Heart right ventricle (tissue), 16 donors: ENCODE measurements around the gene CEP131. TPM values are rescaled to one million over a fixed set of nuclear protein-coding genes. Genes with fewer than 3 reads are reported as not detected.

ENCODE experiments used
- ATAC-seq, 8 donors: fragments of 200-7000 bp; cut with Tn5 transposase; one replicate each; pipeline ENCODE4 v1.9.1; 2020; ENCODE audit warnings: mild to moderate bottlenecking in 8 of 8, moderate library complexity in 8 of 8, moderate number of reproducible peaks in 1 of 8
- DNase-seq, 2 donors: peaks; one replicate each; pipeline ENCODE4 v3.0.0-alpha.2; 2020
- H3K27ac ChIP-seq, 10 donors: fragments of 200-600 bp; sonication (generic) in 2 of 10; one replicate each; pipeline versions ENCODE4 v1.5.0 to v1.8.0; 2020 to 2022; ENCODE audit warnings: mild to moderate bottlenecking in 3 of 10
- H3K27me3 ChIP-seq, 7 donors: fragments of 200-600 bp; one replicate each; pipeline ENCODE4 v1.8.0; 2021 to 2022; ENCODE audit warnings: mild to moderate bottlenecking in 2 of 7
- H3K36me3 ChIP-seq, 9 donors: fragments of 200-600 bp; sonication (generic) in 1 of 9; one replicate each; pipeline versions ENCODE4 v1.5.0 to v1.8.0; 2020 to 2022; ENCODE audit warnings: mild to moderate bottlenecking in 2 of 9
- H3K4me1 ChIP-seq, 9 donors: fragments of 200-600 bp; sonication (generic) in 1 of 9; one replicate each; pipeline versions ENCODE4 v1.5.0 to v1.8.0; 2020 to 2022; ENCODE audit warnings: mild to moderate bottlenecking in 4 of 9
- H3K4me3 ChIP-seq, 10 donors: fragments of 200-600 bp; sonication (generic) in 2 of 10; one replicate each; pipeline versions ENCODE4 v1.5.0 to v1.8.0; 2020 to 2022; ENCODE audit warnings: mild to moderate bottlenecking in 7 of 10, moderate library complexity in 2 of 10
- H3K9me3 ChIP-seq, 11 donors: fragments of 200-600 bp in 10 of 11; sonication (generic) in 2 of 11; one replicate each; pipeline versions ENCODE4 v1.5.0 to v1.8.0; 2013 to 2022; ENCODE audit warnings: mild to moderate bottlenecking in 2 of 11, control low read depth in 1 of 11, moderate library complexity in 1 of 11
- whole genome bisulfite sequencing, 2 donors: extraction: QIAGEN DNeasy Blood & Tissue Kit; methylation state at CpG; one replicate each; pipeline ENCODE4 v1.1.7; 2013; ENCODE audit warnings: inconsistent platforms in 1 of 2; 5-methylcytosine and 5-hydroxymethylcytosine counted together
- intact Hi-C, 10 donors: fragments of 100-400 bp; cut with DNase I; formaldehyde crosslinking; loops; one replicate each; pipeline versions ENCODE4 v1.11.1 to v1.14.2; 2022
- polyA plus RNA-seq, 2 donors: library from polyadenylated mRNA; stranded (reverse); fragments of 200-250 nt; gene quantifications; one replicate each; pipeline ENCODE4 v1.2.3, GENCODE V29; 2013
- total RNA-seq, 10 donors: library from RNA; stranded (reverse); fragmentation: NEBNext Ultra II Directional in 3 of 10; extraction: Animal tissue kit (Norgen Biotek cat#: 25700) in 3 of 10; gene quantifications; one replicate each; pipeline versions ENCODE4 v1.2.1 to v1.2.4, GENCODE V29; 2021 to 2023
- TF ChIP-seq, protein P1 (sequence below), 9 donors: fragments of 200-600 bp; sonication (generic) in 2 of 9; IDR thresholded peaks; one replicate each; pipeline versions ENCODE4 v1.5.0 to v1.8.0; 2021 to 2022; ENCODE audit warnings: antibody characterized with exemption in 9 of 9, mild to moderate bottlenecking in 5 of 9, moderate library complexity in 1 of 9
- donor health status: Arrhythmogenic right ventricular cardiomyopathy.
- donor health status: ischemic (EF 13 %, LVEDD 7.1; RV severe dilation, severe dysfunction).
- donor health status: healthy with polysubstance abuse.
- donor health status: DM: no; HTN: yes; CAD: no.
- donor health status: DM: no; HTN: no; CAD: no.
- donor health status: ischemic (EF 25% LVEDD 6.9; RV normal size, moderate dysfunction).
- donor health status: ischemic (EF 25% LVEDD 5.7; RV mildly dilated, moderate dysfunction).
- donor health status: healthy.
- donor health status: DM: yes; HTN: yes; CAD: no.
- donor health status: Ischemic cardiomyopathy.
- donor health status: ischemic (EF 35%, LVEDD 5.7; RV mildly dilated, moderate dysfunction).
- donor health status: nonischemic (EF 11% LVEDD 7.7; RV severe dilation, severe dysfunction).
- donor health status: DM: yes; HTN: yes; CAD: no.
- donor health status: PGD.
- donor health status: ischemic (EF 29% LVEDD 5.4; RV normal size, mild dysfunction).
- donor health status: nonischemic (EF 23%, LVEDD 6.1; RV moderate dilation, normal function).

CEP131 gene
- total and polyA plus RNA-seq, 12 donors = 6.4 to 20.9 (median 8.0) TPM

DNA sequence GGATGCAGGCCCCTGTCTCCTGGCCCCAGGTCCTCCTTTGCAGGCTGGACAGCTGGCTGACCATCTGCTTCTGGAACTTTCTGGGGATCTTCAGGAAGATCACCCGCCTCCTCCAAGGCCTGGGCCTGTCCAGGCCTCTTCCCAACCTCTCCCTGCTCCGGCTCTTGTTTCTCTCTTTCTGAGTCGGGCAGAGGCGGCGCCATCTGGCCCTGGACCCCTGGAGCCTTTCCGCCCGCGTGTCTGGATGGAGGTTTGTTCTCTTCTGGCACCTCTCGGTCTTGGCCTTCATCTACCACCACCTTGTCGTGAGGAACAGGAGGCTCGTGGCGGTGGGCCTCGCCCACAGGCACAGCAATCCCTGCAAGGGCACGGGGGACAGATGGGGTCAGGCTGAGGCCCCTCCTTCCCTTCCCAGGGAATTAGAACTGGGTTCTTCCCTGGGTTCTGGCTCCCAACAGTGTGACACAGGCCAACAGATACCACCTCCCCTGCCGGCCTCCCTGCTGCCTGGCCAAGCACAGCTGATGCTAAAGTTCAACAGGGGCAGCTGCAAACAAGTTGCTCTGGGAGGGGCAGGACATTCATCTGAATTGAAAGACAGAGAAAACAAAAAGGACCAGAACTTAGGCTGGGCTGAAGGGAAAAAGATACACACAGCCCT is 29.7 kb upstream of the CEP131 start:
- Histone ChIP-seq H3K36me3 (peaks cover 0 to 66% (median 7%) of the 10 kb centered on the region in 9 donors), H3K4me3 (no peak overlapping the region), H3K9me3 (no peaks in the 10 kb centered on the region), H3K4me1 (peaks cover 4 to 24% (median 13%) of the 10 kb centered on the region in 9 donors), H3K27me3 (no peaks in the 10 kb centered on the region), H3K27ac (no peak overlapping the region)
- ATAC-seq (no peak), DNase-seq (peak in 1 of 2 donors; percentile 10)
- intact Hi-C loops = loop anchor here in 8 of 10 donors (2.0 to 10.0 kb wide), 8 partner anchors 142 to 352 kb away; partner anchors contain the start of gene BAHCC1 (in 1 of the 8)
- TF ChIP-seq, protein P1, sequence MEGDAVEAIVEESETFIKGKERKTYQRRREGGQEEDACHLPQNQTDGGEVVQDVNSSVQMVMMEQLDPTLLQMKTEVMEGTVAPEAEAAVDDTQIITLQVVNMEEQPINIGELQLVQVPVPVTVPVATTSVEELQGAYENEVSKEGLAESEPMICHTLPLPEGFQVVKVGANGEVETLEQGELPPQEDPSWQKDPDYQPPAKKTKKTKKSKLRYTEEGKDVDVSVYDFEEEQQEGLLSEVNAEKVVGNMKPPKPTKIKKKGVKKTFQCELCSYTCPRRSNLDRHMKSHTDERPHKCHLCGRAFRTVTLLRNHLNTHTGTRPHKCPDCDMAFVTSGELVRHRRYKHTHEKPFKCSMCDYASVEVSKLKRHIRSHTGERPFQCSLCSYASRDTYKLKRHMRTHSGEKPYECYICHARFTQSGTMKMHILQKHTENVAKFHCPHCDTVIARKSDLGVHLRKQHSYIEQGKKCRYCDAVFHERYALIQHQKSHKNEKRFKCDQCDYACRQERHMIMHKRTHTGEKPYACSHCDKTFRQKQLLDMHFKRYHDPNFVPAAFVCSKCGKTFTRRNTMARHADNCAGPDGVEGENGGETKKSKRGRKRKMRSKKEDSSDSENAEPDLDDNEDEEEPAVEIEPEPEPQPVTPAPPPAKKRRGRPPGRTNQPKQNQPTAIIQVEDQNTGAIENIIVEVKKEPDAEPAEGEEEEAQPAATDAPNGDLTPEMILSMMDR (IDR thresholded peaks at IDR 0.05) = no peak
- 86 to 88% methylated on average over 15 of the region's 15 CpGs for WGBS, 2 donors

DNA sequence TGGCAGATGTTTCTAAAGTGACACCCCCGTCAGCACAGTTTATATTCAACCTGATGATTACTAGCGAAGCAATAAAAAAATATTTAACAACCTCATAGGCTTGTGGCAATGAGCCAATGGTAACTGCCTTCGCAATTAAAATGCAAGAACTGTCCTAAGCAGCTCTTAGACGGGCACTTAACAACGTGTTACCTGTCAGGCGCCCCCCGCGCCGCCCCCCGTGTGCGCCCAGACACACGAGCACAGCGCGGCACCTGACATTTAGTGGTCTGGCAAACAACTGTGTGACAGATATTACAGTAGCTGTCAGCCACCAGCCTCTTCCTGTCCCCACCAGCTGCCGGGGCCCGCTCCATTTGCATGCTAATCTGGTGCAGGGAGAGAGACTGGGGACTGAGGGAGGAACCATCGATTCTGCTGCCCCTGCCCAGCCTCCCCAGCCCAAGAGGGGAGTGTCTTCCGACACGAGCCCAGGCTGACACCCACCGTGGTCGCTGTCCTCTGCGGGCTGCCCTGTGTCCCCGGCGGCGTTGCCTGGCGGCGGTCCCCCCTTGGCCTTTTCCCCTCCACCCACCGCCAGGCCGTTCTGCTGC is 29.0 kb upstream of the CEP131 start:
- peak in 1 of 2 donors; percentile 11 for DNase-seq

DNA sequence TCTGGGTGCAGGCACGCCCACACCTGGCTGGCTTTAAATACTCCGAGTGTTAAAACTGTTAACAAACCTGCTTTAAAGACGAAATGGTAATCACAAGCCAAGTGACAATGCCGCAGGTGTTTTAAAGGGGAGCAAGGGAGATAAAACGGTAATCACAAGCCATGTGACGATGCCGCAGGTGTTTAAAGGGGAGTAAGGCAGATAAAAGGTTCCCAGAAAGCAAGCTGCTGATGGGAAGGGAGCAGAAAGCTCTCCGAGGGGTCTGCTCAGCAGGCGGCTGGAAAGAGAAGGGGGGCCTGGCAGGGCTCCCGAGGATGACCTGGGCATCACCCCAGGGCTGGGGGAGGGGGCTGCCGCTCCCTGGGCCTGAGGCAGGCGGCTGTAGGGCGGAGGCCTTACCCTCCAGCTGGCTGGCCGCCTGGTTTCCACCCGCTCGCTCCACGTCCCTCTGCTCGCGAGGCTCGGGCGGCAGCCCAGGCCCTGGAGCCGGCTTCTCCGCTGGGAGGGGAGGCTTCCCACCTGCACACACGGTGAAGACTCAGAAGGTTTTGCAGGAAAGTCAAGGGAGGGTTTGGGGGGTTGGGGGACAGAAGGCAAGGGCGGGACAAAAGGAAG is 28.4 kb upstream of the CEP131 start:
- ATAC-seq (peak in 5 of 8 donors; percentile 13 to 51 (median 37)), DNase-seq (peak in 1 of 2 donors; percentile 33)
- intact Hi-C loops = loop anchor here in 8 of 10 donors (5.0 to 10.0 kb wide), 5 partner anchors 144 to 354 kb away; partner anchors contain the start of gene BAHCC1 (in 1 of the 8)
- WGBS, 2 donors = 62 to 74% methylated on average over 25 of the region's 25 CpGs
- no peak overlapping the region for H3K4me3 ChIP-seq
- TF ChIP-seq, protein P1 (IDR thresholded peaks at IDR 0.05) = no peak
- H3K27me3 ChIP-seq = no peaks in the 10 kb centered on the region
- no peak overlapping the region for H3K27ac ChIP-seq
- peaks cover 0 to 64% (median 7%) of the 10 kb centered on the region in 9 donors for H3K36me3 ChIP-seq
- no peaks in the 10 kb centered on the region for H3K9me3 ChIP-seq
- peaks cover 4 to 21% (median 13%) of the 10 kb centered on the region in 9 donors for H3K4me1 ChIP-seq

More for the DNA sequence above, 29.0 kb upstream of the CEP131 start:
- 77 to 82% methylated on average over 29 of the region's 29 CpGs for whole genome bisulfite sequencing, 2 donors
- peaks cover 4 to 24% (median 13%) of the 10 kb centered on the region in 9 donors for H3K4me1 ChIP-seq
- TF ChIP-seq, protein P1 (IDR thresholded peaks at IDR 0.05) = no peak
- no peak for ATAC-seq
- peaks cover 0 to 64% (median 7%) of the 10 kb centered on the region in 9 donors for H3K36me3 ChIP-seq
- no peak overlapping the region for H3K27ac ChIP-seq
- no peak overlapping the region for H3K4me3 ChIP-seq
- no peaks in the 10 kb centered on the region for H3K9me3 ChIP-seq
- intact Hi-C loops = loop anchor here in 8 of 10 donors (2.0 to 10.0 kb wide), 8 partner anchors 143 to 353 kb away; partner anchors contain the start of gene BAHCC1 (in 1 of the 8)
- no peaks in the 10 kb centered on the region for H3K27me3 ChIP-seq
